Mammary epithelial cell (primary cell): Measurements from ENCODE around the gene UBL7.

Source experiments
- CTCF ChIP-seq, 2 donors: IDR thresholded peaks in 1 of 2; conservative IDR thresholded peaks in 1 of 2; 2 replicates each; pipeline ENCODE4 v1.5.1; 2011 to 2012; ENCODE audit warnings: inconsistent platforms in 2 of 2, low read length in 2 of 2, mild to moderate bottlenecking in 2 of 2, control low read depth in 1 of 2, low read depth in 1 of 2; ENCODE audit not compliant: insufficient read depth in 1 of 2; ENCODE audit errors: extremely low read depth in 1 of 2
- EZH2 ChIP-seq: IDR thresholded peaks from 2 replicates; pipeline ENCODE4 v1.6.1; 2012; ENCODE audit warnings: low read length, inconsistent platforms, borderline replicate concordance

DNA sequence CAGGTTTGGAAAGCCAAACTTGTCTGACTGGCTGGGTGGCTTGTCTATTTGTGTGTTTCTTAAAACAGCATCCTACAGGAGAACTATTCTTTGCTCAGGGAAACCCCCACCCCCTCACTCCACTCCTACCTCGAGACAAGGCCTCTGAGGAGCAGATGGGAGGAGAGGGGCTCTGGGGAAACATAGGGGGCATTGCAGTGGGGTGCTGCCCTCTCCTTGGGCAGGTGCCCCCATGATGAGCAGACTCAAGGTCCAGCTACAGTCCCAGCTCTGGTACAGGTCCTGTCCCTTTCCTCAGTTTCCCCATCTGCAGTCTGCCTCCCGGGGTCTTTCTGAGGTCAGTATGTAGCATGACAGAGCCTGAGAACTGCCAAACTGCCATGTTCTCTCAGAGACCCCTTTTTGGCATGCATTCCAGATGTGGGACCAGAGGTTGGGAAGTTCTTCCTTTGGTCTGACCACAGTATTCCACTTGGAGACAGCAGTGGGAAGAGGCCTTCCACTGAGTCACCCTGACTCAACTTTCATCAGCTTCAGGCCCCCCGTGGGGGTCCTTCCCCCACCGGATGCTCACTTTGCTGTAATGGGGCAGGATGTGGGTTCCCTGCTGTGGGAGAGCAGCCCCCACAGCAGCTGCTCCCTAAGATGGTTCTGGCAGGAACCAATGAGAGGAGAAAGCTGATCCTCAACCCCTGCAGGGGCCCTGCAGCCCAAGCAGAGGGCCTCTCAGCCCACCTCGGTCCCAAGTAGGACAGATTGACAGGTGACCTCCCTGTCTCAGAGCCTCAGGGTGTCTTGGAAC is 61.2 kb downstream of the UBL7 start:
- TF ChIP-seq CTCF (conservative IDR thresholded peaks at IDR 0.05 in 1 of 2, IDR thresholded peaks at IDR 0.05 in 1 of 2; ENCODE audit: extremely low read depth in 1 of 2, insufficient read depth in 1 of 2, low read depth in 1 of 2, low read length in 2 of 2) (no peak), EZH2 (no peak)
